Measurements from ENCODE around the gene HAND1.
A peak's percentile ranks its signal among the peaks of the same experiment; 100 is the strongest.

Gene HAND1

DNA sequence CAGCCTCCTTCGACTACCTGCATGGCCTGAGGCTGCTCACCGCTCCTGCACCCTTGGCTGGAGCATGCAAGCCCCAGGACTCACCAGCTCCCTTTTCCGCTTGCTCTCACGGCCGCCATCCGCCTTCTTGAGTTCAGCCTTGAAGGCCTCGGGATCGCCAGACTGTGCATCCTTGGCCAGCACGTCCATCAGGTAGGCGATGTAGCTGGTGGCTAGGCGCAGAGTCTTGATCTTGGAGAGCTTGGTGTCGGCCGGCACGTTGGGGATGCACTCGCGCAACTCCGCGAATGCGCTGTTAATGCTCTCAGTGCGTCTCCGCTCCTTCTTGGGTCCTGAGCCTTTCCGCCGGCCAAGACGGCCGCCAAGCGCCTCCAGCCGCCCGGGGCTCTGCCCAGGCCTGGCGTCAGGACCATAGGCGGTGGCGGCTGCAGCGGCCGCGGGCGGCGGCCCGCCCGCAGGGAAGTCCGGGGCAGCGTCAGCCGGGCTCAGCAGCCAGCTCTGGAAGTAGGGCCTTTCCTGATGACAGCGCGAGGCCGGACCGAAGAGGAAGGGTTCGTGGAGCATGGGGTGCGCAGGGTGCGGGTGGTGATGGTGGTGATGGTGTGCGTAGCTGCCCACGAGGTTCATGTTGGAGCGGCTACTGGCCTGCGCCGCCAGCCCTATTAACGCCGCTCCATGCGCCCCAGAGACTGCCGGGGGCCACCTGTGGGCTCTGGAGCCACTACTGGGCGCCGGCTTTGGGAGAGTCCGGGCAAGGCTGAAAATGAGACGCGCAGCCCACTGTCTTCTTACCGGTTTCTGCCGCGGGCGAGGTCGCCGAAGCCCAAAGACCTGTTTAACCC is 424 bp downstream of the HAND1 start:
- DNase-seq: no peak

DNA sequence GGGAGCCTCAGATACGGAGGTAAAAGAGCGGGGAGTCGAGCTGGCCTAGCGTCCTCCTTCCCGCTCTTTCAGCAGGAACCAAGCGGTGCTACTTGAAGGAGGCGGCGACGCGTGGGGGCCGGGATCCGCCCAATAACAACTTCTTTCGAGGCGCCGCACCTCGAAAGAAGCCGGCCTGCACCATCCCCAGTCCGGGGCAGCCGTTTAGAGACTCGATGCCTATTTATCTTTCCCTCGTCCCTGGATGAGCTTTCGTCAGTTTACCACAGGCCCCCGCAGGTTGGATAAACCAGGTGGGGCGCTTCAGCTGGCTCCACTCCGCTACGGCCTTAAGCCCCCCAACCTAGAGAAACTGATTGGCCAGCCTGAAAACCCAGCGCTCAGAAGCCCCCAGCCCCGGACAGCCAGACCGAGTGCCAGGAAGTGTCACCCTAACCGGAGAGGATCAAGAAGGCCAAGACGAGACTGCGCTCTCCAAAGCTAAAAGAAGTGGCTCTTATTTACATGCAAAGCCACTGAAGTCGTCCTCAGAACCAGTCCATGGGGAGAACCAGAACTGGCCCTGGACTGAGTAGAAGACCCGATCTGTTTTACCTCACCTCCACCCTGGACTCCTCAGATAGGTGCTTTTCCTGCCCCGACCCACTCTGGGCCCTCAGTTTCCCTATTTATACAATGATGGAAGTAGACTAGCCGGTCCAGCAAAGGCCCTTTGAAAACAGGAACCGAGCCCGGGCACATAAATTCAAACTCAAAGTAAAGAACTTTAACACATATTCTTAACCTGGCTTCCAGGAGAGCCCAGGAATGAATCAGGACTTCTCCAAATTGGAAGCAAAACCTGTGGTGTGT is 1.4 kb downstream of the HAND1 start:
- no peak for DNase-seq

GRCh38 chr5:154475591-154476353 is 2.3 kb downstream of the HAND1 start:
- DNase-seq: no peak

DNA sequence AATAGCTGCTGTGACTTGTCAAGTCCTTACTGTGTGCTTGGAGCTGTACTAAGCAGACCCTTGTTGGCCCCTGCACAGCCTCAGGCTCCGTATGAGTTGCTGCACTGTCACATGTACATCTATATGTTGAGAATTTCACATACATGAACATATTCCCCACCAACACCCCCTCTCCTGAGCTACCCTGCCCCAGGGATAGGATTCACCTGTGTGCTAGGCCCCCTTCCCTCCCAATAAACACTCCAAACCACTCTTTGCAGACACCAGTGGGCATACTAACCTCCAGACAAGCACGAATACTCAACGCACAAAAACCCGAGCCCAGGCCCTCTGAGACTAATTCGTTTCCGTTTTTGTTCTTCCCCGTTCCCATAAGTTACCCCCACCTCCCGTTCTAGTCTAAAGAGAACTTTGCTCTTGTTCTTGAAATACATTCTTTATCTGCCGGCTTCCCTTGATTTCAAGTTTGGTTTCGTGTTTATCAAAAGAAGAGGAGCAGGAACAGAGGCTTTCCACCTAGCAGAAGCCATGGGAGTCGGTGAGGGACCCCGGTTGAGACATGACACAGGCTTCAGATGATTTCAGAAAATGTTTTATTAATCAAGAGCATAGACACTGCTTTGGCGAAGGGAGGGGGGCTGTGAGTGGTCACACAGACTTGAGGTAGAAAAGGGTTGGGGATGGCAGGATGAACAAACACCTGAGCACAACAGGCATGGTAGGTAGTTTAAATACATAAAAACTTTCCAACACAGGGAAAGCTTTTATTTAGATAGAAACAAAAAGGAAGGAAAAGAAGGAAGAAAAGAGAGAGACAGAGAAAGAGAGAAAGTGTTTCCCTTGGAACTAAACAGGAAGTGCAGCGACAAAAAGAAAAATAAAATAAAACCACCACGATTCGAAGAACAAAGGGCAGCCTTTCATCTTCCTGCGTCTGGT is 3.4 kb downstream of the HAND1 start:
- no peak for DNase-seq

- DNase-seq: no peak
Observed at GRCh38 chr5:154473581-154474283, 4.3 kb downstream of the HAND1 start.

DNA sequence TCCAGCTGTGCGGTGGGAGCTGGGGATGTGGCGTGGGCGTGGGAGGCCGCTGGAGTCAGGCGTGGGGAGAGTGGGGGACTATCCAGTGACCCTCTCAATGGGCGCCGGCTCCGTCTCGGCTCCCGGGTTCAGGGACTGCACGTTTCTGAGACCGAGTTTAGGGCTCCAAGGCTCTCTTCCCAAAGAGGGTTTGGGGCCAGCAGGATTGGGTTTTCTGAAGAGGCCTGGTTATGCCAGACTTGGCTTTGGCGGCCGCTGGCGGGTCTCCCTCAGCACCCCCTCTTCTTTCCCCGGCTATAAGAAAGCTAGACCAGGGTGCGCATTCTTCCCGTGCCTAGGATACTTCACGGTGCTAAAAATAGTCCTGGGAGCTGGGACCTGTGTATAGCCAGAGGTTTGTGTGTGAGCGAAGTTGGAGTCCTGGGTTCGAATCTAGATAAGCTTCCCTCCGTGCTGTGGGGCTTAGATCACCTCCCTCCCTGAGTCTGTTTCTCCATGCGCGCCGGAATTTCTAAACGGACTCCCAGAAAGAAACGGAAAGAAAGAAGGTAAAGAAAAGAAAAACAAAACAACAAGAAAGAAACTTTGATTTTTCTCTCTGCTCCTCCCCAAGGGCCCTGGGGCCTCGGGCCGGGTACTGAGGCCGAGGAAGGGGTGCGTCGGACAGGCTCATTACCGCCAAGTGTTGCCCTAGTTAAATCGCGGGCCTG is 5.0 kb downstream of the HAND1 start:
- DNase-seq: no peak

DNA sequence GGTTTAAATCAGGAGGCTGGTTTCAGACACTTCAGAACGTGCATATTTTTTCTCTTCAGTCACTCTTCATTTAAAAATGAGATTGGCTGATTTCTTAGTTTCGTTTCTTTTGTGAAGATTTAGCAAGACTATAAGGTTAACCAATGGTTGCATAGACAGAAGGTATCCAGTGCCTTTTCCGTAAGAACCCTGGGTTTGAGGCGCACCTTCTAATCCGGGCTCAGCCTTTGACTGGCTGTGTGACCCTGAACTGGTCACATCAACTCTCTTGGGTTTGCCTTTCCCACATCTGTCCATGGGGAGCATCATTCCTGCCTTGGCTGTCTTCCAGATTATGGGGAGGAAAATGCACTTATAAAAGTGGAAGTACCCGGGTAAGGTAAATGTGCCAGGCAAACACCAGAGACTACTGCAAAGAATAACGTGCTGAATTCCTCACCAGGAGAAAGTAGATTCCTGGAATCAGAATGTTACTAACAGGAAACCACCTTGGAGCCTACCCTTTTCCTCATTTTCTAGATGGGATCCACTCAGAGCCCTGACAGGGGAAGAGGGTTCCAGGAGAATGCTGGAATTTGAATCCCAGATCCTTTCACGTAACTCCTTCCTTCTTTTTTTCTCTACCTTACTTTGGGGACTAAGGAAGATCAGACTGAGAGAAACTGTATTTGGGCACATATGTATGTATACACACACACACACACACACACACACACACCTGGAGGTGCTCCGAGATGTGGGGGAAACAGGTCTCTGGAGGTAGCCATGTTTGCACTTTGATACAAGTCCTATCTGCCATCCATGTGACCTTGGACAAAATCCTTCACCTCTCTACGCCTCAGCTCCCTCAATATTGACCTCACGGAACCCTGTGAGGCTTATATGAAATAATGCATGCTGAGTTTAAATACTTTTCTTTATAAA is 6.8 kb downstream of the HAND1 start:
- peak in 1 of 2 experiments; percentile 5 for DNase-seq

GRCh38 chr5:154470137-154470536 is 7.9 kb downstream of the HAND1 start:
- DNase-seq: no peak

- DNase-seq: peak; percentile 39 to 48
Observed at GRCh38 chr5:154467655-154468354, 10.2 kb downstream of the HAND1 start.

DNA sequence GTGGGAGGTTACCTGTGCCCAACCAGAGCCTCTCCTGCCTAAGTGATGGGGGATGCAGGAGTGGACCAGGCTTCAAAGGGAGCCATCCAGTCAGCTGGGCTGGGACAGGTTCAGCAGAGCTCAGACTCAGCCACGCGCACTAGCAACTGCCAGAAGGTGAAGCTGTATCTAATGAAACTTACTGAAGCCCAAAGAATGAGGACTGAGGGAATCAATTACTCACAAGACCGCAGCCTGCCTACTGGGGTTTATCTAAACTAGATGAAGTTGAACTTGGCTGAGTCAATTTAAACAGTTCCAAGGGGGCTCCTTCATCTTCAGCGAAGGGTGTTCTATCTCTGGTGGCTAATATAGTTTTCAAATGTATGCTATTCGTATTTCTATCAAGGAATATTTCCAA is 11.4 kb downstream of the HAND1 start:
- DNase-seq: no peak

- DNase-seq: no peak
Observed at GRCh38 chr5:154466147-154466546, 11.9 kb downstream of the HAND1 start.

DNA sequence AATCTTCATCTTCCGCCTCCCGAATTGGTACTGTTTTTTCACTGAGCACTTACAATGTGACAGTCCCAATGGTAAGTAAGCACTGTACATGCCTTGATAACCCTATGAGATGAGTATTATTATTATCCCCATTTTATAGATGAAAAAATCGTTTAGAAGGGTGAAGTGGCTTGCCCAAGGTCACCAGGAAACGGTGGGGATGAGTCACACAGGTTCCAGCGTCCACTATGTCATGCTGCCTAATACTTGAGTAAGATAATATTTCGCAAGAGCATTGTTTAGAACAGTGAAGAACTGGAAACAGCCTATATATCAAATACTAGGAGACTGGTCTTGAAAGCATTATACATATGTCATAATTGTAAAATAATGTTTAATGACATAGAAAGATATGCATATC is 12.9 kb downstream of the HAND1 start:
- no peak for DNase-seq

- DNase-seq: no peak
Observed at GRCh38 chr5:154464438-154464837, 13.6 kb downstream of the HAND1 start.

GRCh38 chr5:154461531-154461930 is 16.5 kb downstream of the HAND1 start:
- no peak for DNase-seq

DNA sequence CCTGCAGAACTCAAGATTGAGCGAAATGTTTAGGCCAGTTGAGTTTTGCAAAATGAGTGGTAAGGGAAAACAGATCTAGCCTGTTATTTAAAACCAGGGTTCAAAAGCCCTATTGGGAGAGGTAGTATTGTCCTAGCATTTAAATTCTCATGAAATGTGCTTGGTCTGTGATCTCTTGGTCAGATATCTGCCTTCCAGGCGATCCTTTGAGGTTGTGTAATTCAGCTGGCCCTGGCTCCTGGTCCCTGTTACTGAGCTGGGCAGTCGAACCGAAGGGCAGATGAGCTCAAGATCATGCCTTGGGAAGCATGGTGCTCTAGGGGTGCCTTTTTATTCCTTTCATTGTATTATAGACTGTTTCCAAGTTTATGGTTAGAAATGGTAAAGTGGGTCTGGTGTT is 17.9 kb downstream of the HAND1 start:
- no peak for DNase-seq

GRCh38 chr5:154459015-154459414 is 19.0 kb downstream of the HAND1 start:
- no peak for DNase-seq

DNA sequence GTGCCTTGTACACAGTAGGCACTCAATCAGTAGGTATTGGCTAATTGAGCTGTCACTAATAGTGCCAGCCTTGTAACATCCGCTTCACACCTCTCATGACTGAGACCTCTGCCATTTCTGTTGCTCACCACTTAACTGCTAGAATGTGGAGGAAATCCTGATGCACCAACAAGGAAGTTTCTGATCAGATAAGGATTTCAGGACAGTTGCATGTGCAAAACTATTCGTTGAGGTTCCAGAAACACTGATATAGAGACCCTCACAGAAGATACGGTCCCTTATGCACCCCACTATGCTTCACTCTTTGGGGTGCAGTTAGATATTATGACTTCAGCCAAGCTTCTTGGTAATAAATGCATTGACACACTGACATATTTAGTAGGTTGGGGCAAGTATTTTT is 21.5 kb downstream of the HAND1 start:
- no peak for DNase-seq

GRCh38 chr5:154455585-154455984 is 22.4 kb downstream of the HAND1 start:
- DNase-seq: no peak

- DNase-seq: no peak
Observed at GRCh38 chr5:154451957-154452356, 26.1 kb downstream of the HAND1 start.
